ENCODE data around the gene NCOA4. TPM values are rescaled to one million over a fixed set of nuclear protein-coding genes. Genes with fewer than 3 reads are reported as not detected.

NCOA4 gene
- total and polyA plus RNA-seq, 7 donors, result 63.3 to 165 (median 131) TPM

- H3K36me3 ChIP-seq (ENCODE audit: insufficient read depth in 1 of 2, low read depth in 1 of 2), result no peaks in the 10 kb centered on the region
- H3K27me3 ChIP-seq (ENCODE audit: insufficient read depth in 3 of 3, low read length in 2 of 3), result no peaks in the 10 kb centered on the region
- no peak overlapping the region for H3K4me3 ChIP-seq
- ATAC-seq (no peak), DNase-seq (no peak)
- peaks cover 88% of the 10 kb centered on the region for H3K4me1 ChIP-seq
- intact Hi-C loops (cut with DNase I), result loop anchor here in 1 of 2 donors (5.0 kb wide), 1 partner anchor 48 kb away; no protein-coding TSS in a partner anchor
- H3K27ac ChIP-seq, result peak overlapping the region; percentile 30
- H3K9me3 ChIP-seq, result no peaks in the 10 kb centered on the region
- TF ChIP-seq CTCF (IDR thresholded peaks at IDR 0.05), result no peak
Measured at GRCh38 chr10:46024948-46025347, 5.5 kb downstream of the NCOA4 start.

GRCh38 chr10:46022978-46023702 lies 7.3 kb downstream of the NCOA4 start:
- DNase-seq (peak; percentile 94 to 96), ATAC-seq (peak; percentile 95 to 96 (median 96))
- Histone ChIP-seq H3K9me3 (no peaks in the 10 kb centered on the region), H3K27ac (peak overlapping the region; percentile 89), H3K4me1 (peaks cover 93% of the 10 kb centered on the region), H3K27me3 (ENCODE audit: insufficient read depth in 3 of 3, low read length in 2 of 3) (no peaks in the 10 kb centered on the region), H3K36me3 (ENCODE audit: insufficient read depth in 1 of 2, low read depth in 1 of 2) (no peaks in the 10 kb centered on the region), H3K4me3 (peak overlapping the region; percentile 81)
- intact Hi-C loops (cut with DNase I), result no loop called here
- 0 to 1% (median 1%) methylated on average over 40 to 49 of the region's 49 CpGs for WGBS, 3 donors
- TF ChIP-seq CTCF (IDR thresholded peaks at IDR 0.05), result no peak

DNA sequence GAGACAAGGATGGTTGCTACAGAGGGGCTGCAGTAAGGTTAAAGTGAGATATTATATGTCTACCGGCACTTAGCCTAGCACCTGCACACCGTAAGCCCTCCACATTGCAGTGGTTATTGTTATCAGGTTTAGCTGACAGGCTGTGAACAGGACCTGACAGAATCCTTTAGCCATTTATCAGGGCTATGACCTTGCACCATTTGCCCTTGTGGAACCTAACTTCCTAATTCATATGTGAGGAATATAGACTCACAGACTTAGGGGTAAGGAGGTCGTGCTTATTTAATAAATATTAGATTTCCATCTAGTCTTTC lies 10.1 kb downstream of the NCOA4 start:
- intact Hi-C loops (cut with DNase I), result no loop called here
- H3K36me3 ChIP-seq (ENCODE audit: insufficient read depth in 1 of 2, low read depth in 1 of 2), result peaks cover 8 to 12% of the 10 kb centered on the region in 2 donors
- 42 to 58% (median 51%) methylated on average over 3 of the region's 3 CpGs for WGBS, 3 donors
- DNase-seq (no peak), ATAC-seq (no peak)
- peak overlapping the region; percentile 81 for H3K4me3 ChIP-seq
- peaks cover 91% of the 10 kb centered on the region for H3K4me1 ChIP-seq
- peak overlapping the region; percentile 63 for H3K27ac ChIP-seq
- no peaks in the 10 kb centered on the region for H3K9me3 ChIP-seq
- no peaks in the 10 kb centered on the region for H3K27me3 ChIP-seq (ENCODE audit: insufficient read depth in 3 of 3, low read length in 2 of 3)
- no peak for TF ChIP-seq CTCF (IDR thresholded peaks at IDR 0.05)

DNA sequence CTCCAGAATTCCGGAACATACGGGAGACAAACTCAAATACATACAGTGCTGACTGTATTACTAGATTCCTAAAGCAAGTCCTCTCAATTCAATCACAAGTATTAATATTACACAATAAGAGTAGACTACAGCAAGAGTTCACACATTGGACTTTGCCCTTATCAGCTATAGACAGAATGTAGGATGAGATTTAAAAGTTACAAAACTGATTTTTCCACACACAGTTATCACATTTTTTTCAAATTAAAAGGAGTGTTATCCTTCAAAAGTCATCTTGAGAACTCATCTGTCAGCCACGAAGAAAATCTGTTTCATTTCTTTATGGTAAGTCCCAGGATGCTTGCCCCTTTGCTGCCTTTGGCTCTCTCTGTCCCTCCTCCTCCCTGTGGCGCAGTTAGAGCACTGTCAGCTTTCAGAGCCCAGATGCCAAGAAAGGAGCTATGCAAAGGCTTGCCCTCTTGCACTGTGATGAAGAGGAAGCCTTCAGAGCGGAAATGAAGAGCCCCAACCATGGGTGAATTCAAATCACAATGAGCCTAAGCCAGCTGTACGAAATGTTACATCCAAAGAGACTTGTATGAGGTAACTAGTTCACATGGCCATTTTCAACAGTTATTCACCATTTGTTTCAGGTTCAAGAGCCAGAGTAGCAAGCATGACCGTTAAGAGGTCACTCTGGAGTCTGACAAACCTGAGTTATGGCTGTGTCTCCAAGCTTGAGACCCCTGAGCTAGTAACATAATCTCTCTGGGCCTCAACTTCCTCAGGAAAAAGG lies 10.7 kb downstream of the NCOA4 start:
- WGBS, 3 donors, result 41 to 59% (median 50%) methylated on average over 7 of the region's 7 CpGs
- Histone ChIP-seq H3K27ac (peak overlapping the region; percentile 63), H3K27me3 (ENCODE audit: insufficient read depth in 3 of 3, low read length in 2 of 3) (no peaks in the 10 kb centered on the region), H3K4me1 (peaks cover 86% of the 10 kb centered on the region), H3K4me3 (peak overlapping the region; percentile 81), H3K36me3 (ENCODE audit: insufficient read depth in 1 of 2, low read depth in 1 of 2) (peaks cover 8 to 16% of the 10 kb centered on the region in 2 donors), H3K9me3 (no peaks in the 10 kb centered on the region)
- DNase-seq (no peak), ATAC-seq (peak in 1 of 4 donors; percentile 27)
- intact Hi-C loops (cut with DNase I), result no loop called here
- TF ChIP-seq CTCF (IDR thresholded peaks at IDR 0.05), result no peak

All from psoas muscle (tissue), 8 donors.